H9 (cell line): Measurements from ENCODE around the gene EFNB3. TPM values are rescaled to one million over a fixed set of nuclear protein-coding genes. Genes with fewer than 3 reads are reported as not detected.

Experiments used
- DNase-seq: peaks from one replicate; pipeline ENCODE4 v3.0.0-alpha.2; 2017
- H2AFZ ChIP-seq: one replicate; pipeline ENCODE4 v1.6.1; 2013; ENCODE audit warnings: mild to moderate bottlenecking, low read length, control low read depth, moderate library complexity
- H2AK5ac ChIP-seq: 2 replicates; pipeline ENCODE4 v1.6.1; 2013; ENCODE audit warnings: low read length, control low read depth, mixed read lengths; ENCODE audit not compliant: insufficient read length
- H2BK120ac ChIP-seq: one replicate; pipeline ENCODE4 v1.6.1; 2013; ENCODE audit warnings: low read depth, mild to moderate bottlenecking, low read length, control low read depth, inconsistent platforms; ENCODE audit not compliant: poor library complexity, severe bottlenecking
- H2BK12ac ChIP-seq: 2 replicates; pipeline ENCODE4 v1.6.1; 2013; ENCODE audit warnings: low read length, control low read depth, mixed read lengths, low read depth; ENCODE audit not compliant: insufficient read length
- H2BK15ac ChIP-seq: 2 replicates; pipeline ENCODE4 v1.6.1; 2013; ENCODE audit warnings: low read depth, low read length, control low read depth
- H2BK20ac ChIP-seq: one replicate; pipeline ENCODE4 v1.6.1; 2013; ENCODE audit warnings: low read depth, mild to moderate bottlenecking, low read length, control low read depth, inconsistent platforms; ENCODE audit not compliant: poor library complexity, severe bottlenecking
- H2BK5ac ChIP-seq: 2 replicates; pipeline ENCODE4 v1.6.1; 2013; ENCODE audit warnings: low read length, control low read depth, mixed read lengths; ENCODE audit not compliant: insufficient read length
- H3K14ac ChIP-seq: 2 replicates; pipeline ENCODE4 v1.6.1; 2013; ENCODE audit warnings: low read length, control low read depth; ENCODE audit not compliant: insufficient read depth
- H3K18ac ChIP-seq: 2 replicates; pipeline ENCODE4 v1.6.1; 2013; ENCODE audit warnings: low read depth, mild to moderate bottlenecking, mixed read lengths, low read length, control low read depth; ENCODE audit not compliant: insufficient read length
- H3K23ac ChIP-seq: 2 replicates; pipeline ENCODE4 v1.6.1; 2013; ENCODE audit warnings: low read length, control low read depth, mixed read lengths, low read depth; ENCODE audit not compliant: insufficient read length
- H3K23me2 ChIP-seq: 2 replicates; pipeline ENCODE4 v1.6.1; 2013; ENCODE audit warnings: low read depth, mild to moderate bottlenecking, mixed read lengths, low read length, control low read depth; ENCODE audit not compliant: insufficient read length, poor library complexity, severe bottlenecking
- H3K27ac ChIP-seq: 2 replicates; pipeline ENCODE4 v1.5.1; 2013; ENCODE audit warnings: low read length, control low read depth, mixed read lengths, low read depth; ENCODE audit not compliant: insufficient read length
- H3K27me3 ChIP-seq: 2 replicates; pipeline ENCODE4 v1.6.1; 2013; ENCODE audit warnings: low read length, control low read depth, inconsistent platforms; ENCODE audit not compliant: insufficient read depth
- H3K4ac ChIP-seq: 2 replicates; pipeline ENCODE4 v1.6.1; 2013; ENCODE audit warnings: low read depth, mild to moderate bottlenecking, control low read depth, inconsistent platforms, low read length, moderate library complexity
- H3K4me1 ChIP-seq: 2 replicates; pipeline ENCODE4 v1.6.1; 2013; ENCODE audit warnings: low read length, control low read depth, inconsistent platforms; ENCODE audit not compliant: insufficient read depth
- H3K4me2 ChIP-seq: 2 replicates; pipeline ENCODE4 v1.6.1; 2013; ENCODE audit warnings: low read length, control low read depth, mixed read lengths; ENCODE audit not compliant: insufficient read length, insufficient read depth
- H3K56ac ChIP-seq: 2 replicates; pipeline ENCODE4 v1.6.1; 2013; ENCODE audit warnings: low read depth, mild to moderate bottlenecking, mixed read lengths, low read length, control low read depth; ENCODE audit not compliant: insufficient read length
- H3K79me1 ChIP-seq: 2 replicates; pipeline ENCODE4 v1.6.1; 2013; ENCODE audit warnings: low read depth, mild to moderate bottlenecking, moderate library complexity, low read length, control low read depth, inconsistent platforms; ENCODE audit not compliant: insufficient read depth, poor library complexity, severe bottlenecking
- H3K79me2 ChIP-seq: 2 replicates; pipeline ENCODE4 v1.6.1; 2013; ENCODE audit warnings: low read length, control low read depth, inconsistent platforms; ENCODE audit not compliant: insufficient read depth
- H3K9ac ChIP-seq: 2 replicates; pipeline ENCODE4 v1.6.1; 2013; ENCODE audit warnings: low read length, control low read depth, mixed read lengths; ENCODE audit not compliant: insufficient read length; ENCODE audit errors: extremely low read depth
- H3K9me3 ChIP-seq: one replicate; pipeline ENCODE4 v1.6.1; 2013; ENCODE audit warnings: low read depth, low read length, inconsistent platforms; ENCODE audit not compliant: control insufficient read depth
- H3T11ph ChIP-seq: one replicate; pipeline ENCODE4 v1.6.1; 2013; ENCODE audit warnings: mild to moderate bottlenecking, low read length, control low read depth, inconsistent platforms
- H4K20me1 ChIP-seq: one replicate; pipeline ENCODE4 v1.6.1; 2013; ENCODE audit not compliant: control insufficient read depth, insufficient read length, insufficient read depth
- H4K5ac ChIP-seq: 2 replicates; pipeline ENCODE4 v1.6.1; 2013; ENCODE audit warnings: low read depth, mild to moderate bottlenecking, mixed read lengths, low read length, control low read depth; ENCODE audit not compliant: insufficient read length
- H4K8ac ChIP-seq: replicated peaks from 2 replicates; pipeline ENCODE4 v1.6.1; 2013; ENCODE audit warnings: low read length, control low read depth, mixed read lengths, low read depth; ENCODE audit not compliant: insufficient read length
- H4K91ac ChIP-seq: 2 replicates; pipeline ENCODE4 v1.6.1; 2013; ENCODE audit warnings: low read depth, mild to moderate bottlenecking, moderate library complexity, mixed read lengths, low read length, control low read depth; ENCODE audit not compliant: insufficient read length
- H3K27ac Mint-ChIP-seq, 3 experiments: 2 replicates in 2 of 3; 3 replicates in 1 of 3; pipeline ENCODE4 v1.8.0; 2020 to 2021; ENCODE audit warnings: mixed read lengths in 3 of 3, mild to moderate bottlenecking in 1 of 3, moderate library complexity in 1 of 3
- H3K27me3 Mint-ChIP-seq: 2 replicates; pipeline ENCODE4 v1.8.0; 2021; ENCODE audit warnings: low read depth, mild to moderate bottlenecking, moderate library complexity, mixed read lengths
- H3K36me3 Mint-ChIP-seq, 3 experiments: 2 replicates in 2 of 3; 3 replicates in 1 of 3; pipeline ENCODE4 v1.8.0; 2020 to 2021; ENCODE audit warnings: low read depth in 3 of 3, mixed read lengths in 3 of 3; ENCODE audit not compliant: insufficient read depth in 1 of 3
- H3K4me1 Mint-ChIP-seq, 2 experiments: 2 replicates each; pipeline ENCODE4 v1.8.0; 2020; ENCODE audit warnings: mixed read lengths in 2 of 2
- H3K4me3 Mint-ChIP-seq, 2 experiments: 2 replicates in 1 of 2; 3 replicates in 1 of 2; pipeline ENCODE4 v1.8.0; 2020 to 2021; ENCODE audit warnings: mild to moderate bottlenecking in 2 of 2, mixed read lengths in 2 of 2, moderate library complexity in 1 of 2
- H3K9me3 Mint-ChIP-seq, 2 experiments: 2 replicates in 1 of 2; 3 replicates in 1 of 2; pipeline ENCODE4 v1.8.0; 2020; ENCODE audit warnings: mild to moderate bottlenecking in 2 of 2, mixed read lengths in 2 of 2, moderate library complexity in 1 of 2
- CTCF ChIP-seq: fragments of 200-600 bp; sonication (generic); conservative IDR thresholded peaks from 3 replicates; pipeline ENCODE4 v1.8.0; 2021; ENCODE audit warnings: antibody characterized with exemption, mild to moderate bottlenecking
- WGBS: extraction: QIAGEN DNeasy Blood & Tissue Kit; methylation state at CpG from one replicate; pipeline ENCODE4 v1.1.7; 2013; ENCODE audit warnings: missing lambda C conversion rate, low lambda C conversion rate, mixed read lengths; ENCODE audit not compliant: insufficient read length; ENCODE audit errors: extremely low coverage; 5-methylcytosine and 5-hydroxymethylcytosine counted together
- total RNA-seq: library from RNA; stranded (reverse); gene quantifications from 2 replicates; pipeline ENCODE4 v1.2.1, GENCODE V29; 2021

Gene EFNB3
- total RNA-seq, 1 experiment from 2014 or later = 11.3 TPM

DNA sequence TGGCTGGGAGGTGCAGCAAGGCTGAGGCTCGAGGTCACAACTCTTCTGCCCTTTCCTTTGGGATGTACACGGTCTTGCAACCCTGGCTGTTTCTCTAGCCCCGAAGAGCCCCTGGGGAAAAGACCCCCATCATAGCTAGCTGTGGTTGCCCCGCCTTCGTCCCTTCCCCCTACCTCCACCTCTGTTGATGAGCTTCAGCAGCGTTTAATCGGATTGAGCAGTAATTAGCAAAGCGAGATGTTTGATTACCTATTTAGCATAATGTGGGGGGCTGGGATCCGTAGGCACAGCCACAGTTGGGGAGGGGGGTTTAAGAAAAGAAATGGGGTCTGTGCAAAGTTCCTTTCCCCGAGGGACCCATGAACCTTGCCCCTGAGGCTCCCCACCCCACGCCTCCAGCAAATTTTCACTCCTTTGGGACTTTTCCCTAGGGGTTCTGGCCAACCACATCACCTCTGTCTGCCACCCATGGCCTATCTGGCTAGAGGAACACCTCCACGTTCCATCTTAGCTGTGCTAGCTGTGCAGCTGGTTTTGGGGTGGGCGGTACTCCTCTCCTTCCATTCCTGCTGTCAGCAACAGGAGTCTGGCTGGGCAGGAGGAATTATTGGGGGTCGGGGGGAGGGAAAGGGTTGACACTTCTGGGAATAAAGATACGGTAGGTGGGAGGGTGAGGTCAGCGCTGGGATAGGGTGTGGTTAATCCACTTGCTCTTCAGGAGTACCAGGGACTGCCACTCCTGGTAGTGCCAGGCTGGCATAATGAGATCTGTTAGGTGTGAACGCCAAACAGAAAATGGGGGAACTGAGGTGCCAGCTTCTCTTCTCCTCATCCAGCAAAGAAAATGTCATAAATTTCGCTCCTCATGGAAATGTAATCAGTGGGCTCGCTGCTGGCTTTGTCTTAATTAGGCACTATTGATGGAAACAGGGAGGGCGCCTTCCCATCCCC lies 11.2 kb downstream of the EFNB3 start:
- H3K4me3 Mint-ChIP-seq = peak overlapping the region; percentile 78 to 87
- Histone ChIP-seq H3K56ac (no peak overlapping the region), H3K79me1 (no peaks in the 10 kb centered on the region), H3K79me2 (no peaks in the 10 kb centered on the region), H4K8ac (no peak overlapping the region), H4K91ac (no peak overlapping the region), H4K20me1 (no peaks in the 10 kb centered on the region), H3K14ac (peak overlapping the region; percentile 17; the same call in 1 of the 2 replicates), H2AFZ (no peak overlapping the region), H3K18ac (no peak overlapping the region), H3K4me1 (no peaks in the 10 kb centered on the region; the same call in 1 of the 2 replicates), H3K23ac (no peak overlapping the region), H3K27ac (no peak overlapping the region), H3K27me3 (no peaks in the 10 kb centered on the region; the same call in 1 of the 2 replicates), H4K5ac (no peak overlapping the region), H2BK20ac (no peak overlapping the region), H3K4ac (no peak overlapping the region), H2BK120ac (no peak overlapping the region), H3K23me2 (peaks cover 8% of the 10 kb centered on the region), H2BK5ac (no peak overlapping the region), H2BK12ac (no peak overlapping the region), H3K9ac (no peak overlapping the region), H2AK5ac (no peak overlapping the region), H2BK15ac (no peak overlapping the region), H3K4me2 (peak overlapping the region; percentile 83), H3T11ph (no peak overlapping the region), H3K9me3 (no peaks in the 10 kb centered on the region)
- H3K36me3 Mint-ChIP-seq = peaks cover 0 to 2% (median 0%) of the 10 kb centered on the region in 3 experiments; a peak in 2 of 7 replicates
- peak overlapping the region in 2 of 3 experiments; percentile 52 to 82; a peak in 4 of 7 replicates for H3K27ac Mint-ChIP-seq
- DNase-seq = peak; percentile 35
- no peaks in the 10 kb centered on the region for H3K9me3 Mint-ChIP-seq
- peaks cover 41 to 60% of the 10 kb centered on the region in 2 experiments for H3K4me1 Mint-ChIP-seq
- no CpG with 5 or more reads among the region's 20 CpGs for WGBS
- H3K27me3 Mint-ChIP-seq = peaks cover 68% of the 10 kb centered on the region
- TF ChIP-seq CTCF = no peak
